GM06990 (cell line): ENCODE results near the gene NEK6.

Experiments
- DNase-seq: peaks from one replicate; pipeline ENCODE4 v3.0.0-alpha.2; 2011; ENCODE audit not compliant: insufficient read length; ENCODE audit errors: extremely low read depth
- H3K27me3 ChIP-seq: replicated peaks from 2 replicates; pipeline ENCODE4 v1.6.0; 2011; ENCODE audit warnings: low read length; ENCODE audit not compliant: control insufficient read depth, insufficient read depth
- H3K36me3 ChIP-seq: 2 replicates; pipeline ENCODE4 v1.5.1; 2011; ENCODE audit warnings: low read length; ENCODE audit not compliant: control insufficient read depth, insufficient read depth
- H3K4me3 ChIP-seq: replicated peaks from 2 replicates; pipeline ENCODE4 v1.5.1; 2011; ENCODE audit warnings: low read depth, mild to moderate bottlenecking, control low read depth, low read length
- CTCF ChIP-seq: IDR thresholded peaks from 2 replicates; pipeline ENCODE4 v1.5.1; 2011; ENCODE audit warnings: low read length, control low read depth, mild to moderate bottlenecking, inconsistent platforms; ENCODE audit not compliant: insufficient read depth, poor library complexity, severe bottlenecking

Gene NEK6

DNA sequence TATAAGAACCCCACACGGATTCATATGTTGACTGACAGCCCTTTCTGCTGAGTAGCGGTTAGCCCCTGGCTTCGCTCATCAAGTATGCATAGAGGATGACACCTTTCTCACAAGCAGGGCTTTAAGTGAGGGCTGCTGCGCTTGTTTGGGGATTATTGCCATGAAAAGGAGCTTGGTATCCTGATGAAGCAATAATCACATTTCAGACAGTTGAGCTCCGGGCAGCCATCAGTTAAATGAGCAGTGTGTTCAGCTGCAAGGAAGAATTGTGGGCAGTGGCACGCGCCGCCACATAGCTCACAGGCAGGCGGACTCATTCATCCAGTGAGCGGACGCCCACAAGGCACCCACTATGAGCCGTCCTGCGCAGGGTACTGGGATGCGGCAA, 77.6 kb downstream of the NEK6 start:
- no peaks in the 10 kb centered on the region for H3K27me3 ChIP-seq
- no peak overlapping the region for H3K4me3 ChIP-seq
- DNase-seq: no peak
- no peak for TF ChIP-seq CTCF
- H3K36me3 ChIP-seq: peaks cover 55% of the 10 kb centered on the region

- no peaks in the 10 kb centered on the region for H3K27me3 ChIP-seq
- no peak for DNase-seq
- no peak overlapping the region for H3K4me3 ChIP-seq
- H3K36me3 ChIP-seq: peaks cover 57% of the 10 kb centered on the region
- no peak for TF ChIP-seq CTCF
Observed at GRCh38 chr9:124337562-124337961, 79.8 kb downstream of the NEK6 start.

DNA sequence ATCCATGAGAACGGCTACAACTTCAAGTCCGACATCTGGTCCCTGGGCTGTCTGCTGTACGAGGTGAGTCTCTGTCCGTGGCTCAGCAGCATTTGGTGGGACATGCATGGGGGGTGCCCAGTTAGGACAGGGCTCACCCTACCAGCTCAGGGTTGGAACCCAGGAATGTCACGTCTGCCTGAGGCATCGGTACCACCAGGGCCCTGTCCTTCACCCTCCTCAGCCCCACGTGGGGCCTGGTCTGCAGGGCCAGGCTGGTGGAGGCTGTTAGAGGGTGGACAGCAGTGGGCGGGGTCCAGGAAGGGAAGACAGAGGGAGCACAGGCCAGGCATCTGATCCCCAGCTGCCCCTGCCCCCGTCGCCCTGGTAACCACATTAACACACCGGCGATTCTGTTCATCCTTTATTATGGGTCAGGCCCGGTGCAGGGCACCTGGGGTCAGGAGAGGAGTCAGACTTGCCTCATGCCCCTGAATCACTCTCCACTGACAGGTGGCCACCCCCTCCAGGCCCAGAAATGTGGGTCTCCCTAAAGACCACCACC, 81.9 kb downstream of the NEK6 start:
- Histone ChIP-seq H3K36me3 (peaks cover 63% of the 10 kb centered on the region), H3K27me3 (no peaks in the 10 kb centered on the region), H3K4me3 (no peak overlapping the region)
- no peak for TF ChIP-seq CTCF
- DNase-seq: no peak

DNA sequence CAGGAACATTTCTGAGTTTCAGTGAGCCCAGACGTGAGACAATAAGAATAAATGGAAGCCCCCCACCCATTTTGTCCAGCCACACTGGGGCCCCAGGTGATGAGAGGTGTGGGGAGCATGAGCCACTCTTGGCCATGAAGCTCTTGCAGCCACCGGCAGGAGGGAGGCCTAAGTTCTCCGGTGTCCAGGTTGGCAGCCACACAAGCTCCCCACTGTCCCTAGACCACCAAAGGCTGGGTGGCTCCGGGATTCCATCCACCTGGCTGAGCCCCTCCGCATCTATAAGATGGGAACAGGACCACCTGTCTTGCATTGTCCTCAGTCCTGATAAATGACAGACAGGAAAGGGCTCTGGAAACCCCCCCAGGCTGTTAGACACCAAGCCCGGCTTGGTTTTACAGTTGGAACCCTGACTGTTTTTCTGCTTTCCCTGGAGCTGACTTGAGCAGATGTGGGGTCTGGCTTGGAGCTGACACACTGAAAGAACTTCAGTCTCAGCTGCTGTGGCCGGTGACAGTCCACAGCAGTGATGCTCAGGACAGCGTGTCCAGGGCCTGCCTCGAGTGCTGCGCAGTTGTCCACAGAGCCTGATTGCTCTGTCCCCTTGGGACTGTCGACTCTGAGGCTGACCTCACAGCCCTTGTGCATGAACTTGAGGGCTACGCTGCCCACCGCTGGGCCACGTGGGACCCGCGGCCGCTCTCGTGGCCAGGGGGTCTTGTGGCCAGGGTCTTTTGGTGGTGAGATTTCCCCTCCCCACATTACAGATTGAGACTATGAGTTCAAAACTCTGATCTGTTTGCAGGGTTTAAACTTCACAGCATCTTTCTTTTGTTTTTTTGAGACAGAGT, 82.7 kb downstream of the NEK6 start:
- no peak for DNase-seq
- Histone ChIP-seq H3K27me3 (no peaks in the 10 kb centered on the region), H3K36me3 (peaks cover 65% of the 10 kb centered on the region), H3K4me3 (no peak overlapping the region)
- TF ChIP-seq CTCF: no peak

DNA sequence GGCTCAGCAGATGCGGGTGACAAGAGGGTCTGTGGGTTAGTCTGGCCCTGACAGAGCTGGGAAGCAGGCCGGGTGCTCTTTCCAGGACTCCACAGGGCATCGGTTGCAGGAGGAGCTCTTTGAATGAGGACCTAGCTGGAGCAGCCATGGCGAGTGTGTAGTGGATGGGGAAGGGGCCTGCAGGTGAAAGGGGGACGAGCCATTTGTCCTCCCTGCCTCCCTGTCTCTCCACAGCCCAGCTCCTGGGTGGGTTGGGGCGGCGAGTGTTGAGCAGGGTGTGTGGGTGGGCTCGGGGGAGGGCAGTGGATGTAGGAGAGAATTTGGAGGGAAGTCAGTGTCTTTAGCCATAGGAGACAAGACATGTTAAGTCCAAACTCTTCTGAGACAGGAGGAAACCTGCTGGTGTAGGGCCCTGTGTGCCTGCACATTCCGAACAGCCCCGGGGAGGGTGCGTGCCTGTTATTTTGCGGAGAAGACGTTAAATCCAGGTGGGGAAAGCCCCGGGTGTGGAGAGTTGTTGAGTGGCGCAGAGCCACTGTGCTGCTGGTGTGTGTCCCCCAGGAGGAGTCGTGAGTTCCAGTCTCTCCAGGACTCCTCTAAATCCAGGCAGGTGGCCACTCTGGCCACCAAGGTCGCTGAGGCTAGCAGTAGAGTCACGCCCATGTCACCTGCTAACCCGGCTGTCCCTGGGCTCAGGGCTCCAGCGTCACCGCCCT, 83.9 kb downstream of the NEK6 start:
- no peak for DNase-seq
- Histone ChIP-seq H3K27me3 (no peaks in the 10 kb centered on the region), H3K4me3 (no peak overlapping the region), H3K36me3 (peaks cover 73% of the 10 kb centered on the region)
- no peak for TF ChIP-seq CTCF
